GM19099 (cell line): ENCODE results near the gene FAM111A.

Experiments
- POLR2A ChIP-seq: IDR thresholded peaks from 3 replicates; pipeline ENCODE4 v1.6.1; 2011; ENCODE audit warnings: low read depth; ENCODE audit not compliant: insufficient read length; ENCODE audit errors: extremely low read depth

The FAM111A gene

DNA sequence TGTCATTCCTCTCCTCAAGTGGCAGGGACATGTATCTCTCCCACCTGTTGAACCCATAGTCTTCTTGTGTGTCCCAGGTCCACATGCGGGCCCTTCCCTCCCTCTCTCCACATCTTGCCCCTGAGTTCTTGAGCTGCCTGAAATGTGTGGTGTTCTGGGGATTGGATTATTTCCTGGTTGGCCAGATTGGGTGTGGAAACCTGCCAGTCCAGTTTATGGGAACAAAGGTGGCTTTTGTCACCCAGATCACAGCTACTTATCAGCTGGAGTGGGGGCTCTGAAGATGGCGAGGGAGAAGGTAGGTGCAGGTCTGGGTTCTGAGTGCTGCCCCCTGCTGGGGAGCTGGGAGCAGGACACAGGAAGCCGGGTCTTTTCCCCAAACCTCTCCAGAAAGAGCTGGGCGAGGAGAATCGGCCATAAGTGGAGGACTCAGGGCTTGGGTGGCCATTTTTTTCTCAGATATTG is 43.5 kb downstream of the FAM111A start:
- TF ChIP-seq POLR2A: no peak

GRCh38 chr11:59187035-59187434 is 44.4 kb downstream of the FAM111A start:
- TF ChIP-seq POLR2A: no peak

GRCh38 chr11:59187587-59187986 is 44.9 kb downstream of the FAM111A start:
- TF ChIP-seq POLR2A: no peak

DNA sequence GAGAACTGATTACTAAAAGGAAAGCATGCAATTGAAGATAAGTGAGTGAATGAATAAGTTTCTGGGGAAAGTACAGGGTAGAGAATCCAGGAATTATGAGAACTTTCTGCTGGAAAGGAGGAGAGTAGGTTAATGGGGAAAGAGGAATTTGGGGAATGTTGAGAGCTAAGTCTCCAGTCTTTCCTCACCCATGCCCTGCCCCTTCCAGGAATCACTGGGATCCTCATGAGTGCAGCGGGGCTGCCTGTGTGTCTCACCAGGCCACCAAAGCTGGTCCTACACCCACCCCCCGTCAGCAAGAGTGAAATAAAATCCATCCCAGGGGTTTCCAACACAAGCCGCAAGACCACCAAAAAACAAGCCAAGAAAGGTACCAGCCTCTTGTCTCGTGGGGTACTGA is 46.3 kb downstream of the FAM111A start:
- no peak for TF ChIP-seq POLR2A

DNA sequence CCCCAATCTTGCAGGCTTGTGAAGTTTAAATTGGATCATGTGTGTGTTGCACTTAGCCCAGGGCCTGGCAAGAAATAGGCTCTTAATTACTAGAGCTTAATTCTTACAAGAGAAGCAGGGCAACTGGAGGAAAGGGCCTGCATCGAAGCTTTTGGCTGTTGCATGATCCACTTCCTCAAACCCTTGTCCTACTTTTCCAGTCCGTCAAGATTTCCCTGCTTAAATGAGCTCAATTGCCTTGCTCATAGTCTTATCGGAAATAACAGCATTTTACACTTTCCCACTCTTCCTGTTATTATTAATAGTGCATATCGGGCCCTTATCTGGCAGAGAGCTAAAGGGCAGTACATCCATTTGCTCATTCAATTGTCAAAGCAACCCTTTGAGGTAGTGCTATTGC is 47.3 kb downstream of the FAM111A start:
- TF ChIP-seq POLR2A: no peak

GRCh38 chr11:59191095-59191494 is 48.4 kb downstream of the FAM111A start:
- TF ChIP-seq POLR2A: no peak

DNA sequence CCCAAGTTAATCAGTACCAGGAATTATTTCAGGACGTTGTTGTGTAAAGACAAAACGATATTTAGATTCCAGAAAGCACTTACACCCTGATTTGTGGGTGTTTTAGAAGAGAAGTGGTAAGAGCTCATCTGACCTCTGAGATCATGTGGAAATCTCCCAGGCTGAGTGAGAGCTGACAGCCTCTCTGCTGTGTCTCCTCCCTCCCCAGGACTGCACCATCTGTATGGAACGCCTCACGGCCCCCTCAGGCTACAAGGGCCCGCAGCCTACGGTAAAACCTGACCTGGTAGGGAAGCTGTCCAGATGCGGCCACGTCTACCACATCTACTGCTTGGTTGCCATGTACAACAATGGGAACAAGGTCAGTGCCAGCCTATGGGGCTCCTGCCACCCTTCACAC is 49.2 kb downstream of the FAM111A start:
- TF ChIP-seq POLR2A: no peak

DNA sequence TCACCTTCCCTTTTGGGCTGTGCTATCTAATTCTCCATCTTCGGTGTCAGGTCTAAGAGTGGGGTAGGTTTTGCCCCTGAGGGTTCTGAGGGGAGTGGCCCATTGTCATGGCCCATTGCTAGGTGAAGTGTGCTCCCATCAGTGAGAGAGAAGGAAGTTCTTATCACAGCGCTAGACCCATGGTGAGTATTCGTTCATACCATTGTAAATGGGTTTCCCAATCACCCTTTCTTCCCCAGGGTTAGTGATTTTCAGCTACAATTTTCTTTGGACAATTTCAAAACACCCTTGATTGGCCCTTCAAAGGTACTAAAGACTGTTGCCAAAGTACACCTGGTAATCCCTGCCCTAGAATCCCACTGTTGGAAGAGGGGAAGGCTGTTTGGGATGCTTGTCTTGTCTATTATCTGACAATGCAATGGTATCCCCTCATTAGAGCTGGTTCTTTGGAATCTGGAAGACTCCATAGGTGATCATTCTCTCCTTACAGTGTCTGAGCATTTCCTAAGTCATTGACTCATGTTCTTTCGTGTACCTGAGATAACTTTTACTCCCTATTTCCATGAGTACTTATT is 49.9 kb downstream of the FAM111A start:
- TF ChIP-seq POLR2A: no peak

GRCh38 chr11:59193587-59194130 is 51.0 kb downstream of the FAM111A start:
- TF ChIP-seq POLR2A: no peak

DNA sequence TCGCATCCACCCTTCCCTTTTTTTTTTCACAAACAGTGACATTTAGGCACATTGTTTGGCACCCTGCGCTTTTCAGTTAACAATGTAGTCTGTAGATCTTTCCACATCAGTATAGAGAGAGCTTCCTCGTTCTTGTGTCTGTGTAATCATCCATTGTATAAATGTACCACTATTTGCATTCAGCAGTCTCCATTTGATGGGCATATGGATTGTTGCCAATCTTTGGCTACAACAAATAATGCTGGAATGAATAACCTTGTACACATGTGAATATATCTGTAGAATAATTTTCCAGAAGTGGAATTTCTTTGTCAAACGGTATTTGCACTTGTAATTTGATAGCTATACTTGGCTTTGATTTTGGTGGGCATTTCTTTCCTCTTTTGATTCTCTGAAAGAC is 52.9 kb downstream of the FAM111A start:
- TF ChIP-seq POLR2A: no peak

DNA sequence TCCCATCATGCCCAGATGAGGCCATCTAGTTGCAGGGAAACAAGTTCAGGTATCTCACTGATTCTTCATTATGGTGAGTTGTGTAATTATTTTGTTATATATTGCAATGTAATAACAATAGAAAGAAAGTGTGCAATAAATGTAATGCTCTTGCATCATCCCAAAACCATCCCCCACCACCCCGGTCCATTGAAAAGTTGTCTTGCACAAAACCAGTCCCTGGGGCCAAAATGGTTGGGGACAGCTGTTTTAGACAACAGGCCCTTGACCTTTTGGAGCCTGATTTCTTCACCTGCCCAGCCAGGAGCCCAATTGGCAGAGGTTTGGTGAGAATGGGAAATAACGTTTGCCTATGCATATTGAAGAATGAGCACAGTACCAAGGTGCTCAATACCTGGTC is 54.1 kb downstream of the FAM111A start:
- TF ChIP-seq POLR2A: no peak

GRCh38 chr11:59197991-59198390 is 55.3 kb downstream of the FAM111A start:
- TF ChIP-seq POLR2A: no peak

DNA sequence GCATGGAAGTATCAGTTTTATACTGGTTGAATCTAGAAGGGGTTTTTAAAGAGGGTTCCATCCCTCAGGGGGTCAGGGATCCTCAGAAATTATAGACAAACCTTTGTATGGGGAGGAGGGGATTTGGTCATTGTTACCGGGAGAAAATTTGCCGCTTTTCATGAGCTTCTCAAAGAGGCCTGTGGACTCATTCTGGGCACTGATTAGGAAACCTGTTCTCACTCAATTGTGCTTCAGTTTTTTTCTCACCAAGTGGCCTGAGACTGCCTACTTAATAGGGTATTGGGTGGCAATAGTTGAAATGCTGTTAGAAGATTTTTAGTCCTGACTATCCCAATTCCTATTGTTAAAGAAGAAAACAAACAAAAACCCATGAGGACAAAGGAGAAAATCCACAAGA is 56.1 kb downstream of the FAM111A start:
- TF ChIP-seq POLR2A: no peak

DNA sequence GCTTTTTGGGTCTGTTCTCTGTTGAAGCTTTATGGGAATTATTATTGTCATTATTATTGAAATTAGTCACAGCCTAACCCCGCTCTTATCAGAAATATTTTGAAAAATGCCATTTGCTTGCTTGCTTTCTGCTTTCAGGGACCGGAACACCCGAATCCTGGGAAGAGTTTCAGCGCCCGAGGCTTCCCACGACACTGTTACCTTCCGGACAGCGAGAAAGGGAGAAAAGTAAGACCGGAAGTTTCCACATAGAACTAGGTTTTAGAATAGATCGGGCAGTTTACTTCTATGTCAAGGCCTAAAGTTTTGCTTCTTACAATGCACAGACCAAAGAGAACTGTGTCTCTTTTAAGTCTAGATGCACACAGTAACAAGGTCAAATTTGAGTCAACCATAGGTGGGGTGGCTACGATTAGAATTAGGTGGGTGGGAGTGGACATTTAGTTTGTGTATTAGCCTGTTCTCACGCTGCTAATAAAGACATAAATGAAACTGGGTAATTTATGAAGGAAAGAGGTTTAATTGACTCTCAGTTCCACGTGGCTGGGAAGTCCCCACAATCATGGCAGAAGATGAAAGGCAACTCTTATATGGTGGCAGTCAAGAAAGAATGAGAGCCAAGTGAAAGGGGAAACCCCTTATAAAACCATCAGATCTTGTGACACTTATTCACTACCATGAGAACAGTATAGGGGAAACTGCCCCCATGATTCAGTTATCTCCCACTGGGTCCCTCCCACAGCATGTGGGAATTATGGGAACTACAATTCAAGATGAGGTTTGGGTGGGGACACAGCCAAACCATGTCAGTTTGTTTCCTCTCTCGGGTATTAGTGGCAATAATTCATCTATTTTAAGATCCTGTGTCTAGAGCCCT is 57.1 kb downstream of the FAM111A start:
- TF ChIP-seq POLR2A: no peak

DNA sequence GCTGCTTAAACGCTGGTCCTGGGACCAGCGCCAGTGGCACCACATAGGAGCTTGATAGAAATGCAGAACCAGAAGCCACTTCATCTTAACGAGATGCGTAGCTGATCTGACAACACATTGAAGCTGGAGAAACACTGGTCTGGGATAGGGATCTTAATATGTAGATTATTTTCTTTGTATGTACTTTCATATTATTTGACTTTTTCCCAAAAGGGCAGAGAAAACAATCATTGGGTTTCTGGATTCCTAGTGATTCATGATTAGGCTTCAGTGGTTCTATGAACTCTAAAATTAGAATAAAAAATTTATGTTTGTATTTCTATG is 57.7 kb downstream of the FAM111A start:
- no peak for TF ChIP-seq POLR2A

GRCh38 chr11:59201353-59201752 is 58.7 kb downstream of the FAM111A start:
- no peak for TF ChIP-seq POLR2A
